Kidney (tissue), 14 donors: Measurements from ENCODE around the gene KANSL3. TPM values are rescaled to one million over a fixed set of nuclear protein-coding genes. Genes with fewer than 3 reads are reported as not detected.

Experiments used
- DNase-seq, 5 donors: peaks; one replicate each; pipeline ENCODE4 v3.0.0-alpha.2; 2013 to 2020
- FAIRE-seq: peaks from 2 replicates; lab custom pipeline; 2012; peaks lifted over from hg19 to GRCh38; lab: Jason Lieb, UNC
- H3K27ac ChIP-seq, 2 donors: one replicate each; pipeline ENCODE4 v1.7.0; 2013; ENCODE audit warnings: low read depth in 2 of 2, low read length in 2 of 2, inconsistent platforms in 1 of 2
- H3K27me3 ChIP-seq: one replicate; pipeline ENCODE4 v1.7.1; 2013; ENCODE audit warnings: low read length, inconsistent platforms; ENCODE audit not compliant: control insufficient read depth, insufficient read depth
- H3K36me3 ChIP-seq, 3 donors: one replicate each; pipeline versions ENCODE4 v1.7.0 to v1.7.1; 2013; ENCODE audit warnings: low read length in 3 of 3, control low read depth in 1 of 3, inconsistent platforms in 1 of 3; ENCODE audit not compliant: insufficient read depth in 3 of 3, control insufficient read depth in 2 of 3
- H3K4me1 ChIP-seq, 3 donors: one replicate each; pipeline versions ENCODE4 v1.7.0 to v1.7.1; 2013; ENCODE audit warnings: low read length in 3 of 3, inconsistent platforms in 1 of 3, low read depth in 1 of 3; ENCODE audit not compliant: control insufficient read depth in 2 of 3, insufficient read depth in 2 of 3
- H3K4me3 ChIP-seq, 3 donors: one replicate each; pipeline versions ENCODE4 v1.7.0 to v1.8.1; 2013; ENCODE audit warnings: low read length in 3 of 3, control low read depth in 1 of 3, inconsistent platforms in 1 of 3
- H3K9ac ChIP-seq, 3 donors: one replicate each; pipeline versions ENCODE4 v1.7.0 to v1.7.1; 2013; ENCODE audit warnings: low read length in 3 of 3, control low read depth in 1 of 3, inconsistent platforms in 1 of 3
- H3K9me3 ChIP-seq, 3 donors: one replicate each; pipeline versions ENCODE4 v1.7.0 to v1.7.1; 2013; ENCODE audit warnings: low read length in 3 of 3, control low read depth in 1 of 3, inconsistent platforms in 1 of 3; ENCODE audit not compliant: control insufficient read depth in 2 of 3, insufficient read depth in 1 of 3
- CTCF ChIP-seq: IDR thresholded peaks from 3 replicates; pipeline ENCODE4 v1.5.1; 2012; ENCODE audit warnings: mild to moderate bottlenecking, moderate library complexity, borderline replicate concordance; ENCODE audit not compliant: insufficient read depth; ENCODE audit errors: extremely low read depth
- intact Hi-C: fragments of 100-400 bp; cut with DNase I; formaldehyde crosslinking; loops from one replicate; pipeline ENCODE4 v1.11.1; 2022
- polyA plus RNA-seq: library from polyadenylated mRNA; stranded (reverse); fragments of 350-450 nt; fragmentation: Illumina TruSeq; extraction: RNeasy Lipid Tissue Mini Kit (QIAGEN cat#74804); gene quantifications from one replicate; pipeline ENCODE4 v1.2.3, GENCODE V29; 2014; ENCODE audit warnings: low read depth, low replicate concordance; ENCODE audit not compliant: insufficient read depth
- total RNA-seq: library from RNA; stranded (reverse); fragmentation: NEBNext Ultra II Directional; extraction: Animal tissue kit (Norgen Biotek cat#: 25700); gene quantifications from one replicate; pipeline ENCODE4 v1.2.1, GENCODE V29; 2021
- donor health status: control.
- donor health status: control.
- donor health status: control.
- donor health status: control.
- donor health status: control.
- donor health status: DM: yes; HTN: yes; CAD: no.
- donor health status: Normal renal cell carcinoma (clear cell type).

KANSL3 gene
- total and polyA plus RNA-seq, 2 donors from 2014 or later = 17.5 to 48.8 TPM

DNA sequence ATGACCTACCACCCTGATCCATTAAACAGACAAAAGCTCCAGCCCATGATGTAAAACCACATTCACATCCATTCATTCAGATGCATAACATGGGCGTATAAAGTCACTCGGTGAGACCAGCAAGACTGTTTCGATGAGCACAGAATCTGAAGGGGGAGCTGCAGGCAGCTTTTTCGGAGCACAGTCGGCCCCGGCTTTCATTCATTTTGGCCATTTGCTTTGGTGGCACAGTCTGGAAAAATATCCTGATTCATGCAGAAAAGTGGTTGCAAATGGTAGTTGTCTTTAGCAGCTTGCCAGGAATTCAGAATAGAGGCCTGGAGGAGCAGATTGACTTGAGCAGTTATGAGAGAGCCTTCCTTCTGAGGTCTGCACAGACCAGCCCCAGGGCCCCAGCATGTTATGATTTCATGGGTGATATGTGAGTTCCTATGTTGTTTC, 90.4 kb downstream of the KANSL3 start:
- Histone ChIP-seq H3K4me1 (no peaks in the 10 kb centered on the region), H3K4me3 (no peak overlapping the region), H3K27me3 (no peaks in the 10 kb centered on the region), H3K9me3 (no peaks in the 10 kb centered on the region), H3K36me3 (no peaks in the 10 kb centered on the region), H3K9ac (no peak overlapping the region), H3K27ac (no peak overlapping the region)
- intact Hi-C loops = no loop called here
- no peak for FAIRE-seq
- no peak for TF ChIP-seq CTCF
- no peak for DNase-seq

- no peak for TF ChIP-seq CTCF
- H3K27ac ChIP-seq = no peak overlapping the region
- no peaks in the 10 kb centered on the region for H3K9me3 ChIP-seq
- H3K36me3 ChIP-seq = no peaks in the 10 kb centered on the region
- FAIRE-seq (no peak), DNase-seq (no peak)
- H3K4me1 ChIP-seq = no peaks in the 10 kb centered on the region
- no peak overlapping the region for H3K9ac ChIP-seq
- no peak overlapping the region for H3K4me3 ChIP-seq
- intact Hi-C loops = no loop called here
- no peaks in the 10 kb centered on the region for H3K27me3 ChIP-seq
These were observed 90.9 kb downstream of the KANSL3 start for GRCh38 chr2:96547203-96547641.

DNA sequence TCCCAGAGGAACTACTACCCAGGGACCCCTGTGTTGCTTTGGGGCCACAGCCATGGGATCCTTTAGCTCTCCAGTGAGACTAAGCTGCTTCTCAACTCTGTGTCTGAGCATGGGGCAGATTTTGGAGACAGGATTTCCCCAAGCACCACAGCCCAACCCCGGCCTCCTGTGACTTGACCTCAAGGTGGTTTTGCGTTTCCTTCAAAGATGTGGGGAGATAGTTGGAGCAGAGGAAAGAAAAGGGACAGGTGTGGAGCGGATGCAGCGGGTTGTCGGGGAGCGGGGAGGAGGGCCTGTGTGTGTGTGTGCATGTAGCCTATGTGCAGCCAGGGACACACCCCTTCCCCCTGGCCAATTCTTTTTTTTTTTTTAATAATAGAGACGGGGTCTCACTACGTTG, 91.3 kb downstream of the KANSL3 start:
- no peaks in the 10 kb centered on the region for H3K9me3 ChIP-seq
- DNase-seq (no peak), FAIRE-seq (no peak)
- H3K9ac ChIP-seq = no peak overlapping the region
- intact Hi-C loops = no loop called here
- TF ChIP-seq CTCF = no peak
- no peaks in the 10 kb centered on the region for H3K27me3 ChIP-seq
- H3K36me3 ChIP-seq = no peaks in the 10 kb centered on the region
- no peaks in the 10 kb centered on the region for H3K4me1 ChIP-seq
- H3K27ac ChIP-seq = no peak overlapping the region
- no peak overlapping the region for H3K4me3 ChIP-seq

- no peaks in the 10 kb centered on the region for H3K36me3 ChIP-seq
- TF ChIP-seq CTCF = no peak
- no peaks in the 10 kb centered on the region for H3K9me3 ChIP-seq
- H3K4me3 ChIP-seq = no peak overlapping the region
- H3K27ac ChIP-seq = no peak overlapping the region
- no peaks in the 10 kb centered on the region for H3K27me3 ChIP-seq
- intact Hi-C loops = no loop called here
- FAIRE-seq = no peak
- H3K4me1 ChIP-seq = no peaks in the 10 kb centered on the region
- no peak overlapping the region for H3K9ac ChIP-seq
- no peak for DNase-seq
These were observed 91.8 kb downstream of the KANSL3 start for GRCh38 chr2:96546321-96546720.
